DMS 273 (cell line): ENCODE measurements around the gene TCHH.

Source experiments
- DNase-seq: peaks from one replicate; lab custom pipeline; 2025; ENCODE audit not compliant: unreplicated experiment; lab: John Stamatoyannopoulos, UW

Gene TCHH

GRCh38 chr1:152061952-152062351 lies 53.3 kb downstream of the TCHH start:
- no peak for DNase-seq
